ENCODE data around the gene SORCS1.

DNA sequence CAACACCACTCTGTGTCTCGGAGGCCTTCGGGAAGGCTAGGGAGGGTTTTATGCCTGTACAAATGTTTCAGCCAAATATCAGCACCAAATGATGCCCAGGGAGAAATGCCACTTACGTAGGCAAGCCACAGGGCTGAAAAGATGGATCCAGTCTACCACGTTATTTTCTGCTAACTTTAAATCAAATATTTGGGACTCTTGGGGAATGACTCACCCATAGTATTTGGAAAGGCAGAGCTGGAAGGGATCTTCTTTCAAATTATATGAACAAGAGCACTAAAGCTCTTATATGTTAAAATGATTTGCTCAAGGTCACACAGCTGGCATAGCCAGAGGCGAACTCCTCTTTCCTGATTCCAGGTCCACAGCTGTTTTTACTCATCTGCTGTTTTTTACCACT is 591.4 kb downstream of the SORCS1 start:
- no peak for TF ChIP-seq CTCF (IDR thresholded peaks at IDR 0.05)
- no peak for TF ChIP-seq POLR2A (IDR thresholded peaks at IDR 0.05; ENCODE audit: low read depth)
- TF ChIP-seq EP300 (IDR thresholded peaks at IDR 0.05), result no peak
- TF ChIP-seq POLR2AphosphoS5 (IDR thresholded peaks at IDR 0.05), result no peak

All from esophagus muscularis mucosa (tissue), 4 donors.